Measurements from ENCODE around the gene MSH3.
"Not testable (repeated sequence)": the region's sequence is repeated elsewhere in the genome, so short reads cannot be mapped to it uniquely, and the experiment has no call there.

DNA sequence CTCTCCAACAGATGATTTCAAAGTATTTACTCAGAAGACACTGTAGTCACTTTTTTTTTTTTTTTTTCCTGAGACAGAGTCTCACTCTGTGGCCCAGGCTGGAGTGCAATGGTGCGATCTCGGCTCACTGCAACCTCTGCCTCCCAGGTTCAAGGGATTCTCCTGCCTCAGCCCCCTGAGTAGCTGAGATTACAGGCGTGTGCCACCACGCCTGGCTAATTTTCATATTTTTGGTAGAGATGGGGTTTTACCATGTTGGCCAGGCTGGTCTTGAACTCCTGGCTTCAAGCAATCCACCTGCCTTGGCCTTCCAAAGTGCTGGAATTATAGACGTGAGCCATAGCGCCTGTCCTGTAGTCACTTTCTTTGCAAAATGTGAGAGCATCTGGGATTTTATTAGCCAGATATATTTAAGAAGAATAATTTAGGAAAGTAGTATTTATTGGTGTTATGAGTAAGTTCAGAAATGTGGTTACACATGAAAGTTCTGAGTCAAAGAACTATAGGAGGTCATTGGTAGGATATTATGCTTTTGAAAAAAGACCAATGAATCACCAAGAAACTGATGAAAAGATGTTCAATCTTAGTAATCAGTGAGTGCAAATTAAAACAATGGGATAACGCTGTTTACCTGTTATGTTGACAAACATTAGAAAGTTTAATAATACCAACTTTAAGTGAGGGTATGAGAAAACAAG lies 135.0 kb downstream of the MSH3 start:
- TF ChIP-seq, protein P1, sequence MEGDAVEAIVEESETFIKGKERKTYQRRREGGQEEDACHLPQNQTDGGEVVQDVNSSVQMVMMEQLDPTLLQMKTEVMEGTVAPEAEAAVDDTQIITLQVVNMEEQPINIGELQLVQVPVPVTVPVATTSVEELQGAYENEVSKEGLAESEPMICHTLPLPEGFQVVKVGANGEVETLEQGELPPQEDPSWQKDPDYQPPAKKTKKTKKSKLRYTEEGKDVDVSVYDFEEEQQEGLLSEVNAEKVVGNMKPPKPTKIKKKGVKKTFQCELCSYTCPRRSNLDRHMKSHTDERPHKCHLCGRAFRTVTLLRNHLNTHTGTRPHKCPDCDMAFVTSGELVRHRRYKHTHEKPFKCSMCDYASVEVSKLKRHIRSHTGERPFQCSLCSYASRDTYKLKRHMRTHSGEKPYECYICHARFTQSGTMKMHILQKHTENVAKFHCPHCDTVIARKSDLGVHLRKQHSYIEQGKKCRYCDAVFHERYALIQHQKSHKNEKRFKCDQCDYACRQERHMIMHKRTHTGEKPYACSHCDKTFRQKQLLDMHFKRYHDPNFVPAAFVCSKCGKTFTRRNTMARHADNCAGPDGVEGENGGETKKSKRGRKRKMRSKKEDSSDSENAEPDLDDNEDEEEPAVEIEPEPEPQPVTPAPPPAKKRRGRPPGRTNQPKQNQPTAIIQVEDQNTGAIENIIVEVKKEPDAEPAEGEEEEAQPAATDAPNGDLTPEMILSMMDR (conservative IDR thresholded peaks at IDR 0.05) = not testable (repeated sequence)
- not testable (repeated sequence) for TF ChIP-seq ZFX (IDR thresholded peaks at IDR 0.05)
